Osteocyte (in vitro differentiated cells): Measurements from ENCODE around the gene TRERF1. TPM values are rescaled to one million over a fixed set of nuclear protein-coding genes. Genes with fewer than 3 reads are reported as not detected.
A peak's percentile ranks its signal among the peaks of the same experiment; 100 is the strongest.

Experiments
- DNase-seq: peaks from one replicate; pipeline ENCODE4 v3.0.0; 2021; ENCODE audit warnings: mixed read lengths; ENCODE audit not compliant: unreplicated experiment; ENCODE audit errors: extremely low spot score
- H3K27ac Mint-ChIP-seq: one replicate; pipeline ENCODE4 v1.8.0; 2021; ENCODE audit warnings: mild to moderate bottlenecking, mixed read lengths; ENCODE audit not compliant: unreplicated experiment
- H3K27me3 Mint-ChIP-seq: one replicate; pipeline ENCODE4 v1.8.0; 2021; ENCODE audit warnings: mixed read lengths; ENCODE audit not compliant: unreplicated experiment
- H3K36me3 Mint-ChIP-seq: one replicate; pipeline ENCODE4 v1.8.0; 2021; ENCODE audit warnings: mixed read lengths; ENCODE audit not compliant: unreplicated experiment
- H3K4me1 Mint-ChIP-seq: one replicate; pipeline ENCODE4 v1.8.0; 2021; ENCODE audit warnings: mixed read lengths; ENCODE audit not compliant: unreplicated experiment
- H3K4me3 Mint-ChIP-seq: one replicate; pipeline ENCODE4 v1.8.0; 2021; ENCODE audit warnings: mild to moderate bottlenecking, moderate library complexity, mixed read lengths; ENCODE audit not compliant: unreplicated experiment
- H3K9me3 Mint-ChIP-seq: one replicate; pipeline ENCODE4 v1.8.0; 2021; ENCODE audit warnings: mixed read lengths; ENCODE audit not compliant: unreplicated experiment
- long read RNA-seq: library from polyadenylated mRNA; unstranded; transcript quantifications from one replicate; pipeline ENCODE4 v2.0.0, GENCODE V29; 2021
- total RNA-seq: library from RNA; stranded (reverse); gene quantifications from 2 replicates; pipeline ENCODE4 v1.2.1, GENCODE V29; 2021
- TF ChIP-seq, protein P1 (sequence below): fragments of 200-600 bp; sonication (generic); IDR thresholded peaks from 2 replicates; pipeline ENCODE4 v1.5.0; 2021; ENCODE audit warnings: antibody characterized with exemption, mild to moderate bottlenecking, moderate library complexity

The TRERF1 gene, protein sequence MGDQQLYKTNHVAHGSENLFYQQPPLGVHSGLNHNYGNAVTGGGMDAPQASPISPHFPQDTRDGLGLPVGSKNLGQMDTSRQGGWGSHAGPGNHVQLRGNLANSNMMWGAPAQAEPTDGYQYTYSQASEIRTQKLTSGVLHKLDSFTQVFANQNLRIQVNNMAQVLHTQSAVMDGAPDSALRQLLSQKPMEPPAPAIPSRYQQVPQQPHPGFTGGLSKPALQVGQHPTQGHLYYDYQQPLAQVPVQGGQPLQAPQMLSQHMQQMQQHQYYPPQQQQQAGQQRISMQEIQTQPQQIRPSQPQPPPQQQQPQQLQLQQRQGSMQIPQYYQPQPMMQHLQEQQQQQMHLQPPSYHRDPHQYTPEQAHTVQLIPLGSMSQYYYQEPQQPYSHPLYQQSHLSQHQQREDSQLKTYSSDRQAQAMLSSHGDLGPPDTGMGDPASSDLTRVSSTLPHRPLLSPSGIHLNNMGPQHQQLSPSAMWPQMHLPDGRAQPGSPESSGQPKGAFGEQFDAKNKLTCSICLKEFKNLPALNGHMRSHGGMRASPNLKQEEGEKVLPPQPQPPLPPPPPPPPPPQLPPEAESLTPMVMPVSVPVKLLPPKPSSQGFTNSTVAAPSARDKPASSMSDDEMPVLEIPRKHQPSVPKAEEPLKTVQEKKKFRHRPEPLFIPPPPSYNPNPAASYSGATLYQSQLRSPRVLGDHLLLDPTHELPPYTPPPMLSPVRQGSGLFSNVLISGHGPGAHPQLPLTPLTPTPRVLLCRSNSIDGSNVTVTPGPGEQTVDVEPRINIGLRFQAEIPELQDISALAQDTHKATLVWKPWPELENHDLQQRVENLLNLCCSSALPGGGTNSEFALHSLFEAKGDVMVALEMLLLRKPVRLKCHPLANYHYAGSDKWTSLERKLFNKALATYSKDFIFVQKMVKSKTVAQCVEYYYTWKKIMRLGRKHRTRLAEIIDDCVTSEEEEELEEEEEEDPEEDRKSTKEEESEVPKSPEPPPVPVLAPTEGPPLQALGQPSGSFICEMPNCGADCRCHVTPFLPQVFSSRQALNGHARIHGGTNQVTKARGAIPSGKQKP (N-terminal part only)
- 6.4 and 6.5 TPM in 2 replicates for total RNA-seq
- long read RNA-seq, partial matches to known transcripts: 5 of 10 reads
- long read RNA-seq, other reads (novel, unspliced or antisense): 5 of 10 reads

DNA sequence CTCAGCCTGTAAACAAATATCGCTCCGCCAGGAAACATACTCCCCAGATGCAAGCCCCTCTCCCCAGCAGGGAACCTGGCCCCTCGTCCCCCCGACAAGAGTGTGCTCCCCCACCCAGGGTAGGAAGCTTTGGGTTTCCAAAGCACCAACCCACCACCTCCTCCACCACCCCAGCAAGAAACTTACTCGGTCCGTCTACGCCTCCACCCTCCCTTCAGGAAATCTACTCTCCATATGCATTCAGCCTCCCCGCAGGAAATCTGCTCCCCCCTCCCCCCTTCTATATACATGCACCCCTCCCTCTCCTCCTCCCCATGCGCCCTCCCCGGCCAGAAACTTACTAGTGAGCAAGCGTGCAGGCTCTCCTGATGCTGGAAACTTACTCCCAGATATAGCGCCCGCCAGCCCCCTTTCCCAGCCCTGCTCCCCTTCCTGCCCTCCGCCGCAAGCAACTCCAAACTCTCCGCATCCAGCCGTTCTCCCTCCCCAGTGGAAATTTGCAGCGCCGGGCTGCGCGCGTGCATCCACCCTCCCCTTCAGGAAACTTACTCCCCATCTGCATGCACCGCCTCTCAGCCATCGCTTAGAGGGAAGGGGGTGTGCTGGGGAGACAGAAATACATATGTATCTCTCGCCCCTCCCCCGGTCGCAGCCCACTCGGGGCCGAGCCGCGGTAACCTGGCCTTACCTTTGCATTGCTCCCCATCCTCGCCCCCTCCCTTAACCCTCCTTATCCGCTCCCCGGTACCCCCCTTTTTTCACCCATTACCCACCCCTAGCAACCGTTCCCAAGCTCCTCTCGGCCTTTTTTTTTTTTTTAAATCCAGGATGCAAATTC is at the start of gene TRERF1:
Gene TRERF1, minus strand, starts transcription at position 594 of the 838 bp plus-strand sequence. CDS start 182,336 bp downstream, outside the sequence.
- Mint-ChIP-seq H3K9me3 (no peaks in the 10 kb centered on the region), H3K4me3 (peak within 1 kb of the TSS; percentile 99)
- DNase-seq: peak; percentile 86

DNA sequence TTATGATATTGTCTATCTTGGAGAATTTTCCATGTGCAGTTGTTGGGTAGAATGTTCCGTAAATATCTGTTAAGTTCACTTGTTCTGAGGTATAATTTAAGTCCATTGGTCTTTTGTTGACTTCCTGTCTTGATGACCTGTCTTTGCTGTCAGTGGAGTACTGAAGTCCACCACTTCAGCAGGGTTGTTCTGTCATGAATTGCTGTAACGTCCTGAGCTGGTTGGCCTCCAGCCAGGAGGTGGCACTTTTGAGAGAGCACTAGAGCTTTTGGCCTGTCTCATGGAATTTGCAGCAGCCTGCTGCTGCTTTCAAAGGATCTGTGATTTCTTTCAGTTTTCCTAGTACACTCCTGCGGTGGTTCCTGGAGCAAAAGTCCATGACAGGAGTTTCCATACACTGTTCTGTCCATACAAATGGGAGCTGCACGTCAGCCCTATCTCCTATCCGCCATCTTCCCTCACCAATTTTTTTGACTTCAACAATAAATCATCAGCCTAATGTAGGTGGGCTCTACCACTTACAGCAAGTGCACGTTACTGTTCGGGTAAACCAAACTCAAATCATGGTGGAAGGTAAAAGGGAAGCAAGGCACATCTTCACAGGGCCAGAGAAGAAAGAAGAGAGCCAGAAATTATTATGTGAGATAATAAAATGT is 46.9 kb upstream of the TRERF1 start:
- TF ChIP-seq, protein P1, sequence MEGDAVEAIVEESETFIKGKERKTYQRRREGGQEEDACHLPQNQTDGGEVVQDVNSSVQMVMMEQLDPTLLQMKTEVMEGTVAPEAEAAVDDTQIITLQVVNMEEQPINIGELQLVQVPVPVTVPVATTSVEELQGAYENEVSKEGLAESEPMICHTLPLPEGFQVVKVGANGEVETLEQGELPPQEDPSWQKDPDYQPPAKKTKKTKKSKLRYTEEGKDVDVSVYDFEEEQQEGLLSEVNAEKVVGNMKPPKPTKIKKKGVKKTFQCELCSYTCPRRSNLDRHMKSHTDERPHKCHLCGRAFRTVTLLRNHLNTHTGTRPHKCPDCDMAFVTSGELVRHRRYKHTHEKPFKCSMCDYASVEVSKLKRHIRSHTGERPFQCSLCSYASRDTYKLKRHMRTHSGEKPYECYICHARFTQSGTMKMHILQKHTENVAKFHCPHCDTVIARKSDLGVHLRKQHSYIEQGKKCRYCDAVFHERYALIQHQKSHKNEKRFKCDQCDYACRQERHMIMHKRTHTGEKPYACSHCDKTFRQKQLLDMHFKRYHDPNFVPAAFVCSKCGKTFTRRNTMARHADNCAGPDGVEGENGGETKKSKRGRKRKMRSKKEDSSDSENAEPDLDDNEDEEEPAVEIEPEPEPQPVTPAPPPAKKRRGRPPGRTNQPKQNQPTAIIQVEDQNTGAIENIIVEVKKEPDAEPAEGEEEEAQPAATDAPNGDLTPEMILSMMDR: no peak
- peaks cover 19% of the 10 kb centered on the region for H3K27me3 Mint-ChIP-seq

More for the DNA sequence above, at the start of gene TRERF1:
- H3K36me3 Mint-ChIP-seq: peaks cover 3% of the 10 kb centered on the region
- TF ChIP-seq, protein P1: no peak
- peak within 1 kb of the TSS; percentile 89 for H3K27ac Mint-ChIP-seq
- H3K4me1 Mint-ChIP-seq: peaks cover 33% of the 10 kb centered on the region
- no peaks in the 10 kb centered on the region for H3K27me3 Mint-ChIP-seq

DNA sequence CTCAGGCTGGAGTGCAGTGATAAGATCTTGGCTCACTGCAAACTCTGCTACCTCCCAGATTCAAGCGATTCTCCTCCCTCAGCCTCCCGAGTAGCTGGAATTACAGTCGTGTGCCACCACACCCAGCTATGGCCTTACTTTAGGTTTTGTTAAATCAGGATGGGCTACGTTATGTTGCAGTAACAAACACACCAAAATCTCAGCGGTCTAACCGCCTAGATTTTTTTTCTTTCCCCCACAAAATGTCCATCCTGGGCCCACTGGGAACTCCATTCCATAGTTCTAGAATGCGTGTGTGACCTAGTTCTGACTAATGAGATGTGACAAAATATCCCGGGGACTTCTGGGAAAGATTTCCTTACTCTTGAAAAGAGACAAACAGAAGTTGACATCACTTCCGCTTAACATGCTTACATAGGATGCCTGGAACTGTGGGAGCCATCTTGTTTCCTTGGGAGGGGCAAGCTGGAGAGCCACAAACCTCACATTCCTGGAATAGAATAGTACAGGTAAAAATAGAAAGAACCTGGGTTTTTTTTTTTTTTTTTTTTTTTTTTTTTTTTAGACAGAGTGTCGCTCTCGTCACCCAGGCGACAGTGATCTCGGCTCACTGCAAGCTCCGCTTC is 42.3 kb upstream of the TRERF1 start:
- no peak for DNase-seq
- Mint-ChIP-seq H3K9me3 (peaks cover 10% of the 10 kb centered on the region), H3K36me3 (no peaks in the 10 kb centered on the region), H3K4me1 (no peaks in the 10 kb centered on the region), H3K27me3 (peaks cover 25% of the 10 kb centered on the region), H3K27ac (no peak overlapping the region), H3K4me3 (no peak overlapping the region)
- TF ChIP-seq, protein P1: no peak

More for the DNA sequence above, 46.9 kb upstream of the TRERF1 start:
- peaks cover 28% of the 10 kb centered on the region for H3K9me3 Mint-ChIP-seq
- no peak overlapping the region for H3K27ac Mint-ChIP-seq
- no peak for DNase-seq
- H3K4me1 Mint-ChIP-seq: no peaks in the 10 kb centered on the region
- no peak overlapping the region for H3K4me3 Mint-ChIP-seq
- peaks cover 7% of the 10 kb centered on the region for H3K36me3 Mint-ChIP-seq

DNA sequence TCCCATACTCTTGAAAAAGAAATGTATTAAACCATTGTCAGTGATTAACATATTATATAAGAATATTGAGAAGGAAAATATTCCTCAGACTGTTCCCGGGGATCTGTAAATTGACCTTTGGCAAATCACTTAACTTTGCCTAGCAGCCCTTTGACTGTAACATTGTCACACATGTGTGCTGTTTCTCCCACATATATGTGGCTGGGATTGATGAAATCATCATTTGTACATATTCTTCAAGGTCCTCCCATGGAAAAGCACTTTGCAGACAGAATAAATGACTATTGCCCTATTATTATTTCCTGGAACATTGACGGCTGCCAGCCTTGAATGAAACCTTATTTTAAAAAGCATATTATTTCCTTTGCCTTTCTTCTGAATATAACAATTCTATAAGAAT is 36.4 kb upstream of the TRERF1 start:
- TF ChIP-seq, protein P1: no peak

More for the DNA sequence above, 36.4 kb upstream of the TRERF1 start:
- H3K27ac Mint-ChIP-seq: no peak overlapping the region
- no peaks in the 10 kb centered on the region for H3K36me3 Mint-ChIP-seq
- no peak overlapping the region for H3K4me3 Mint-ChIP-seq
- H3K4me1 Mint-ChIP-seq: no peaks in the 10 kb centered on the region
- H3K27me3 Mint-ChIP-seq: peaks cover 9% of the 10 kb centered on the region
- no peak for DNase-seq
- H3K9me3 Mint-ChIP-seq: no peaks in the 10 kb centered on the region
